Measurements from ENCODE around the gene AHCY.
"Not testable (repeated sequence)": the region's sequence is repeated elsewhere in the genome, so short reads cannot be mapped to it uniquely, and the experiment has no call there.

AHCY gene

DNA sequence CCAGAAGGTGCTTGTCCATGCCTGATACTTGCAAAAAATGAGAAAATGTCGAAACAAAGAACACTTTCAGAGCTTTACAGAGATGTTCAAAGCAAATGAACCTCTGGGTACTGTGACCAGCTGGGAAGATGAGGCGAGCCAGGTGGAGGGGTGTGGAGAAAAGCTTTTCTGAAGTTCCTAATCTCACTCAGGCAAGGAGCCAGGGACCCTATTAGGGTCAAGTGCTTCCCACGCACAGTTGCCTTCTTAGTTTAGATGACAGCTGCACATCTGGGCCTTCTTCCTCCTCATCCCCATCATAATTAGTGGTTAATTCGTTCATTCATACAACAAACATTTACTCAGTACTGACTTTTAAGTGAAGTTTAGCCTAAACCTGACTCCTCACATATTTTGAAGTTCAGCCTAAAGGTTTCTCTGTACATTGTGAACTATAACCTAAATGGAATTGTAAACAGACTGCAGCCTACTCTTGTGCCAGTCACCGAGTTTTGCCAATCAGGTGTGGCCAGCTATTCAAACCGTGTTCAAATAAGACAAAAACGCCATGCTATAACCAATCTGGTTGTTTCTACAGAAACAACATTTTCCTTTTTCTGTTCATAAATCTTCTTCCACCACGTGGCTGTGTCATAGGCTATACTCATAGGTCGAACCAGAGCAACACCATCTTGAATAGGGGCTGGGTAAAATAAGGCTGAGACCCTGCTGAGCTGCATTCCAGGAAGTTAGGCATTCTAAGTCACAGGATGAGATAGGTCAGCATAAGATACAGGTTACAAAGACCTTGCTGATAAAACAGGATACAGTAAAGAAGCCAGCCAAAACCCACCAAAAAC is 19.3 kb upstream of the AHCY start:
- DNase-seq (ENCODE audit: low read depth in 2 of 2): no peak

DNA sequence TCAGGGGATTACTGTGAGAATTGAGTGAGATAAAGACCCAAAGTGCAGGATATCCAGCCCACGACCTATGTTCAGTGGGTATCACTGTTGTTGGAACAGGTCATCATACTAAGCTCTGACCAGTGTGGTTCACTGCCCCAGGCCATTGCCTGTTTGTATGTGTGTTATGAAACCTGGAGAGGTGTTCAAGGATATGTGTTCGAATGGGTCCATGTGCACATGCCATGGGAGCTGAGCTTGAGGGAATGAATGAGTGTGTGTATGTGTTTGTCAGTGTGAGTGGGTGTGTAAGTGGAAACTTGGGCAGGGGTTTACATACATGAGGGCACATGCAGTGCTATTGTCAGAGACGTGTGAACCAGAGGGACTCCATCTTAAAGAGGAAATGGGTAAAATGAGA is 17.7 kb upstream of the AHCY start:
- no peak for DNase-seq (ENCODE audit: low read depth in 2 of 2)

DNA sequence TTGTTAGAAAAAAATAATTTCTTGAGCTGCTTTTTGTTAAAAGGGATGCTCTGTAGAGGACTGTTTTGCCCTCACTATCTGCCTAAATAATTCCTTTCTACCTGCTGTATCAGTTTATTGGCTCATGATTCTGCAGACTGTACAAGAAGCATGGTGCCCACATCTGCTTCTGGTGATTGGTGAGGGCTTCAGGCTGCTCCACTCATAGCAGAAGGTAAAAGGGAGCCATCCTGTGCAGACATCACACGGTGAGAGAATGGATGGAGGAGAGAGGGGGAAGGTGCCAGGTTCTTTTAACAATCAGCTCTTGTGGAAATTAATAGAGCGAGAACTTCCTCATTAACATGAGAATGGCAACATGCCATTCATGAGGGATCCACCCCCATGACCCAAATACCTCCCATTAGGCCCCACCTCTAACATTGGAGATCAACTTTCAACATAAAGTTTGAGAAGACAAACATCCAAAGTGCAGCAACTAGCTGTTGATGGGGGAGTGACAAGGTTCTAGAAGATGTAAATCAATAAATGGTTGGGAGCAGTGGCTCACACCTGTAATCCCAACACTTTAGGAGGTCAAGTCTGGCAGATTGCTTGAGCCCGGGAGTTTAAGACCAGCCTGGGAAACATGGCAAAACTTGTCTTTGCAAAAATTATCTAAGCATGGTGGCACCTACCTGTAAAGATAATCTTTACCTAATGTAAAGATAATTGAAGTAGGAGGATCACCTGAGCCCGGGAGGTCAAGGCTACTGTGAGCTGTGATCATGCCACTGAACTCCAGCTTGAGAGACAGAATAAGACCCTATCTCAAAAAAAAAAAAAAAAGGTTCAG is 15.7 kb upstream of the AHCY start:
- DNase-seq (ENCODE audit: low read depth in 2 of 2): no peak

DNA sequence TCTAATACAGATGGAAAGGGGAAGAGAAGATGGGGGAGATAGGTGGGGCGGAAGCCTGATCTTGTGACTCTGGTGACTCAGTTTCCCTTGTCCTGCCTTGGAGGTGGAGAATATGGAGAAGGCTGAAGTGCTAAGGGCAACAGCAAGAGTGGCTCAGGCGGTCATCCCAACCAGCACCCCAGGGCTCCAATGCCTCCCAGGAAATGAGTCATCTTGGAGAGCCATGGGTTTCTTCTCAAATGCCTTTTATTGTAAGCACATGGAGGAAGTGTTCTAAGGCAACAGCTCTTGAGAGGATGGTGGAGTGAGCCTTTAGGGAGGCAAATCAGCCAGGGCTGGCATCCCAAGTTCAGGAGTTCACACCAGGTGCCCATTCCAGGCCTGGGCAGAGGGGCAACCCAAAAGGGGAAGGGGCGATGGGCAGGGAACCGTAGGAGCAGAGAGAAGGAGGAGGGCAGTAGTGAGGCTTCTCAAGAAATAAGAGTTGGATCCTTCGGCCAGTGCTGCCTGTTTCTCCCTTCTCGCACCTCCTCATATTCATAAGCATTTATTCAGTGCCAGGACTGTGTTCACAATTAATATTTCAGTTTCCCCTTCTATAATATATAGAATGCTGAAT is 13.2 kb upstream of the AHCY start:
- no peak for DNase-seq (ENCODE audit: low read depth in 2 of 2)

DNA sequence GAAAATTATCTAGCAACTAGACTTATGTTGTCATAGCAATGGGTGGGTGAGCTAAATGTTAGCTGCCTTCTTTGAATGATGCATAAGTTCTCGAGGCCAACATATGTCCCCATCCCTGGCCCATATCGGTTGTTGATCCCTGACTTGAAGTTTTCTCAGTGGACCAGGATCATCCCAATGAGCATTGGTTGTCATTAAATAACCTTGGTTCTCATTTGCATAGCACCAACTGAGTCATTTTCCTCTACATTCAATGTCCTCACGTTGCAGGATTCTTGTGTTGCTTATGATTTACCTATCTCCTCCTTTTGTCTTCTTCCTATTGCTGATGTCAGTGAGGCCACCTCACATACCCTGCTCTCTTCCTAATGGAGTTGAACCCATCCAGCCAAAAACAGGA is 12.1 kb upstream of the AHCY start:
- no peak for DNase-seq (ENCODE audit: low read depth in 2 of 2)

DNA sequence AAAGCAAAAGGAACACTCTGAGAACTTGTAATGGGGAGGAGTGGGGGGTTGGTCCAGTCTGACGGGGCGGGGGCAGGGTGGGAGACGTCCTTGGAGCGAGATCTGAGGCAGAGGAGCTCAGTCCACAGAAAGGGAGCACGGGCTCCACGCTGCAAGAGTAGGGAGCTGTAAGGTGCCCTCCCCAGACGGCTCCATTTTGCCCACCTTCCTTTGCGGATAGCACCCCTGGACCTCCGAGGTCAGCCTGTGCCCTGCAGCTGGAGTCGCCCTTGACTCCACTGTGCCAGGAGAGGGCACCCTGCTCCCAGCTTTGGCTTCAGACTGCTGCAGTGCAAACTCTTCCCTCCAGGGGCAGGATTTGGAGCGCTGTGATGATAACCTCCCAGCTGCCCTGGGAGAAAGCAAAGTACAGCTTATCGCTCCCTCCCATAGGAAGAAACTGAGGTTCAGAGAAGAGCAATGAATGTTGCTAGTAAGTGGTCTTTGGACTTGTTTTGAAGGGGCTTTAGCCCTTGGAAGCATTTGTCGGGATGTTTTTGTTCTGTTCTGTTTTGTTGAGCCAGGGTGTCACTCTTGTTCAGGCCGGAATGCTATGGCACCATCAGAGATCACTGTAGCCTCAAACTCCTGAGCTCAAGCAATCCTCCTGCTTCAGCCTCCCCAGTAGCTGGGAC is 9.5 kb upstream of the AHCY start:
- peak; percentile 82 for DNase-seq (ENCODE audit: low read depth in 2 of 2)

DNA sequence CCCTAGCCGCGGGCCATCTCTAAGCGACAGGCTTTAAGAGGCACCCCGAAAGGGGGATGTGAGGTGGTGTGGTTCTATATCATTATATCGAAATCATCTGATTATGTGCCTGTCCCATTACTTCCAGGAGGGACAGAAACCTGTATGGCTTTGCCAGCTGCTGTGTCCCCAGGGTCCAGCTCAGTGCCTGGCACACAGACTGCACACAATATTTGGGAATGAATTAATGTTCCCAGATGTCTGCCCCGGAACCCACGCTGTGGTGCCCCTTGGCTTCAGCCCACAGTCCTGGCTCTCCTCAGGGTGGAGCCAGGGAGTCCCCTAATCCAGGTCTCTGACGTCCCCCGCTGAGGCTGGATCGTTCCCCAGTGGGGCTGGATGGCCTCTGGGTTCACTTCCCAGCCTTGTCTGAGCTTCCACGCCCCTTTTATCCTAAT is 8.9 kb upstream of the AHCY start:
- no peak for DNase-seq (ENCODE audit: low read depth in 2 of 2)

DNA sequence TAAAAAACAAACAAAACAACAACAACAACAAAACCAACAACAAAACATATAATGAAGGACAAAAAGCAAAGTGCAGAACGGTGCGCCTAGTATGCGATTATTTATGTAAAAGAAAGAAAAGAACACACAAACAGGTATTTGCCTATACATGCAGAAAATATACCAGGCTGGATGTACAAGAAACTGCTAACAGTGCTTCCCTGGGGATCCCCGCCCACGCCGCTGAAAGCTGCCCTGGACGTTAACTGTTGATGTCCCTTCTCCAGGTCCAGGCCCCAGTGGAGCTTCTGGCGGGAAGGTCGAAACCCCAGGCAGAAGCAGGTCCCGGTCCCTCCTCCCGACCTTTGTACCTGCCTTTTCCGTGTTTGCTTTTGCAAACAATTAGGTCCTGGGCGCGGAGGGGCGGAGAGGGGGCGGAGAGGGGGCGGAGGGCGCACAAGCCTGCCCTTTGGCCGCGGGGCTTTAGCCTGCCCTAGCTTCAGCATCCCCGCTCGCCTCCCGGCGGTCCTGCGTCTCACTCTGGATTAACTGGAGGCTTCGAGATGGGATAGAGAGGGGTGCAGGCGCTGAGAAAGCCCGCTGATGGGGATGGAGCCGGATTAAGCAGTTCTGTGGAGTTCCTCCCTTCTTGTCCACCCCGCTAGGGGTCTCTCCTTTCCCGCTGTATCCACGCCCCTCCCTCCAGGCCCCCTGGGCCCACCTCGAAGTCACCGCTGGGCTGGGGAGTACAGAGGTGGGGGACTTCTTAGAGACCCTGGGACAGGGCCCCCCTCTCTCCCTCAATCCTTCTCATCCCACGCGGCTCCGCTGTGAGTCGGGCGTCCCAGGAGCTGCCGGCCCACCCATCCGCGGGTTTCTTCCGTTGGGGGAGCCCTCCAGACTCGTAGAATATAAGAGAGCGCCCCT is 8.2 kb upstream of the AHCY start:
- DNase-seq (ENCODE audit: low read depth in 2 of 2): no peak

DNA sequence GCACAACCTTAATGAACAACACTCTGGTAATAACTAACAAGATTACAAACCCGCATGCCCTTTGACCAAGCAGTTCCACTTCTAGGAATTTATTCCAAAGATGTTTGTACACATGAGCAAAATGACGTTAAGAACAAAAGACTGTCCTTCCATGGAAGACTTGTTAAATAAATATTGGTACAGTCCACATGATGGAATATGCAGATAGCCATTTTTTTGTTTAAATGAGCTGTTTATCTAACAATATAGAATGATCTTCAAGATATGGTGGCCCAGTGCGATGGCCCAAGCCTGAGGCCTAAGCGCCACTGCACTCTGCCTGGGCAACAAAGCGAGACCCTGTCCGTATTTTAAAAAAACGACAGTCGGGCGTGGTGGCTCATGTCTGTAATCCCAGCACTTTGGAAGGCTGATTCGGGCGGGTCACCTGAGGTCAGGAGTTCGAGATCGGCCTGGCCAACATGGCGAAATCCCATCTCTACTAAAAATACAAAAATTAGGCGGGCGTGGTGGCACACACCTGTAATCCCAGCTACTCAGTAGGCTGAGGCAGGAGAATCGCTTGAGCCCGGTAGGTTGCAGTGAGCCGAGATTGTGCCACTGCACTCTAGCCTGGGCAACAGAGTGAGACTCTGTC is 7.4 kb upstream of the AHCY start:
- no peak for DNase-seq (ENCODE audit: low read depth in 2 of 2)

DNA sequence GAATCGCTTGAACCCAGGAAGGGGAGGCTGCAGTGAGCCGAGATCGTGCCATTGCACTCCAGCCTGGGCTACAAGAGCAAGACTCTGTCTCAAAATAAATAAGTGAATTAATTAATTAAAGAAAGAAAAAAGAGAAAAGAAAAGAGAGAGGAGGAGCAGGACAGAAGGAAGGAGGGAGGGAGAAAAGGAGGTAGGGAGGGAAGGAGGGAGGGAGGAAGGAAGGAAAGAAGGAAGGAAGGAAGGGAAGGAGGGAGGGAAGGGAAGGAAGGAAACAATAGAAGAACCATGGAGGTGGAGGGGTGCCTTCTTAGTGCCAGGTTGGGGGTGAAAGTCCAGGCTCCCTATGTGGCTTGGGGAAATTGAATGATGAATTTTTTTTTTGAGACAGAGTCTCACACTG is 6.5 kb upstream of the AHCY start:
- DNase-seq (ENCODE audit: low read depth in 2 of 2): no peak

DNA sequence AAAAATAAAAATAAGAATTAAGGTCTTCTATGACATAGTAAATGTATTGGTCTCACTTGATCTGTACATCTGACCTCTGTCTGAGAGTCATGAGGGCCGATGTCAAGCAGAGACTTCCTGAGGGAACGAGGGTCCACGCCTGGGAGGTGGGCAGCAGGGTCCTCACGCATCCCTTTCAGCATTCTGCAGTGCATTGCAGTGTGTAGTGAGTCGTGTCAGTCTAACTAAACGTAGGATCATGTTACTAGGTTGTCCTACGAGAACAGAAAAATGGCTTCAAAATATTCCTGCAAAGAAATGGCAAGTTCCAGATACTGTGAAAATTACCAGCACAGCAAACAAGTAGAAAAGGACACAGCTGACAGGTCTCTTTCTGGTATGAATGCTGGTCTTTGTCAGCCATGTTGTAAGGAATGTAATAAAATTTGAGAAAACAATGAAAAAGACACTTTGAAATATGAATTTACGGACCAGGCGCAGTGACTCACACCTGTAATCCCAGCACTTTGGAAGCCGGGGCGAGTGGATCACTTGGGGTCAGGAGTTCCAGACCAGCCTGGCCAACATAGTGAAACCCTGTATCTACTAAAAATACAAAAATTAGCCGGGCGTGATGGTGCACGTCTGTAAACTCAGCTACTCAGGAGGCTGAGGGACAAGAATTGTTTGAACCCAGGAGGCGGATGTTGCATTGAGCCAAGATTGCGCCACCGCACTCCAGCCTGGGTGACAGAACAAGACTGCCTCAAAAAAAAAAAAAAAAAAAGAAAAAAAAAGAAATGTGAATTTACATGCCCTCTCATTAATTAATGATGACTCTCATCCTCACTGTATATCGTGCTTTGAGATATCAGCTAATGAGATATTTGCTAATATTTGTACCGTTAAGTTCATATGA is 2.4 kb upstream of the AHCY start:
- DNase-seq (ENCODE audit: low read depth in 2 of 2): no peak

DNA sequence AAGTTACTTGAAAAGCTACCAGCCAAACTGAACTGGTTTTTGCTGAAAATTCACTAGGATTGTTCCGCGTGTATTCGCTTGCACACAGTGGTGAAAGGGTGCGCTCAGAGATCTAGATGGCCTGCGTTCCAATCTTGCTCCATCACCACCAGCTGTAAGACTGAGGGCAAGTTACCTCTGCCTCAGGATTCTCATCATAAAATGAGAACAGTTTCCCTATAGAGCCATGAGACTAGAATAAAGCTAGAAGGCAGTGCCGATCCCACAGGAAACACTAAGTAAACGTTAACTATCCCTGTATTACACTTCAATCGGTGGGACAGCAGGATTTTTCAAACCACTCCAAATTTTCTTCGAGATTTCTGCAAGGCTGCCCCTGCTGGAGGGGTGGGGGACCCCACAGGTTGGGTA is 838 bp downstream of the AHCY start:
- no peak for DNase-seq (ENCODE audit: low read depth in 2 of 2)

DNA sequence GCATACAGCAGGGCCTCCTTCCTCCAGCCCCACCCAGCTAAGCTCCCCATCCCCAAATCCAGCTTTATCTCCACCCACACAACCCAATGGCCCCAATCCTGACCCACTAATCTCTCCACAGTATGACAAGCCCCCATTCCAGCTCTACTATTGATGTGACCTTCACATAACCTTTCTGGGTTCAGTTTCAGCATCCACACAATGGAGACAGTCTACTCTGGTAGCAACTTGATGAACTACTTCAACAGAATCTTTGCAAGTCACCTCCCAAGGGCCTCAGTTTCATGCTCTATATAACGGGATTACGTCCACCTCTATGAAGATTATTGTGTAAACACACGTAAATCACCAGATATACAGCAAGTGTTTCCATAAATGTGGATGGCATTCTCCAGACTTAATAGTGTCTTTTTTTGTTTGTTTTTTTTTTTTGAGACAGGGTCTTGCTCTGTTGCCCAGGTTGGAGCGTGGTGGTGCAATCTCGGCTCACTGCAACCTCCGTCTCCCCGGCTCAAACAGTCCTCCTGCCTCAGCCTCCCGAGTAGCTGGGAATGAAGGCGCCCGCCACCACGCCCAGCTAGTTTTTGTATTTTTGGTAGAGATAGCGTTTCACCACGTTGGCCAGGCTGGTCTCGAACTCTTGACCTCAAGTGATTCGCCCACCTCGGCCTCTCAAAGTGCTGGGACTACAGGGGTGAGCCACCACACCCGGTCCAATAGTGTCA is 1.4 kb downstream of the AHCY start:
- no peak for DNase-seq (ENCODE audit: low read depth in 2 of 2)

DNA sequence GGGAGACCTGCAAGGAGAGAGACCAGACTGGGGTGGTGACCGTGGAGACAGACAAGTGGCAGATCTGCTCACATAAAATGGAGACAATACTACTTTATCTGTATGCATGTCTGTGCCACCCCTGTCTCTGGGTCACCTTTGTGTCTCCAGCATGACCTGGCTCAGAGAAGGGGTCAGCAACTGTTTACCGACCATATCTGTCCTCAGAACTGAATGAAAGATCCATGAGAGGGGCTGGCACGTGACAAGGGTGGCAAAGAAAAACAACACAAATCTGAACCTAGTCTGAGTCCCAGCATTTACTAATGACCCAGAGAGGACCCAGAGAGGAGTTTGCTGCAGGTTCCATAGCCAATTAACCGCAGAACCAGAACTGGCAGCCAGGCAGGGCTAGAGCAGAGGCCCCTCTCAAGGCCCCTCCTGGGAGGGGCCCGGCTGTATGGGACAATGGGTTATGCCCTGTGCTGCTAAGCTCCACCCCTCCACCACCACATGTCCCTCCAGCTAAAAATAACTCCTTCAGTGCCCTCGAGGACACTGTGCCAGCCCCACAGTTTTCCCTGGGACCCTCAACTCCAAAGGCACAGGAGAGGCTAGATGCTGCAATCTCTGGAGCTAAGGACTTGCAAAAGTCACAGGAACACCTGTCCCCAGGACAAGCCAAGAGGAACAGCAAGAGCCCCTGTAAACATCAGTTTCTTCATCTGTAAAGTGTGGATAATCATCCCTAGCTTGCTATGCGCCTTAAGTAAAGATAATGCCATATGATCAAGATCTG is 2.2 kb downstream of the AHCY start:
- no peak for DNase-seq (ENCODE audit: low read depth in 2 of 2)

DNA sequence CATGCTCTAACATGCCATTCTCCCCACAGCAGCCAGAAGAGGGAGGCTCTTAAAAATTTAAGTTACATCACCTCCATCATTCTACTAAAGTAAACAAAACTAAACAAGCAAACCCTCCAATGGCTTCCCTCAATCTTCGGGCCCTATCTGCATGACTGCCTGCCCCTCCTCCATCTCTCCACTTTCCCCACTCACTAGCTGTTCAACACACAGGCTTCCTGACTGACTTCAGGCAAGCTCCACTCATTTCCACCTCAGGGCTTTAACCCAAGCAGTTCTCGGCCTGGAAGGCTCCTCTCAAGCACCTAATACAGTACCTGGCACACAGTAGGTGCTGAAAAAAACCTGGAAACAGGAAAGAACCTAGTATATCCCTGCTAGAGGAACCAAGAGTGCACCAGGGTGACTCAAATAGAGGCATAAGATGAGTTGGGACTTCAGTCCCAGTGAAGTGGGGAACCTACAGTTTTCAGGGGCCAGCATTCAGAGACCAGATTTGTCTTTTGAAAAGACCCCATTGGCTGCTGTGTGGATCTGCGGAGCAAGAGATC is 2.8 kb downstream of the AHCY start:
- DNase-seq (ENCODE audit: low read depth in 2 of 2): no peak

DNA sequence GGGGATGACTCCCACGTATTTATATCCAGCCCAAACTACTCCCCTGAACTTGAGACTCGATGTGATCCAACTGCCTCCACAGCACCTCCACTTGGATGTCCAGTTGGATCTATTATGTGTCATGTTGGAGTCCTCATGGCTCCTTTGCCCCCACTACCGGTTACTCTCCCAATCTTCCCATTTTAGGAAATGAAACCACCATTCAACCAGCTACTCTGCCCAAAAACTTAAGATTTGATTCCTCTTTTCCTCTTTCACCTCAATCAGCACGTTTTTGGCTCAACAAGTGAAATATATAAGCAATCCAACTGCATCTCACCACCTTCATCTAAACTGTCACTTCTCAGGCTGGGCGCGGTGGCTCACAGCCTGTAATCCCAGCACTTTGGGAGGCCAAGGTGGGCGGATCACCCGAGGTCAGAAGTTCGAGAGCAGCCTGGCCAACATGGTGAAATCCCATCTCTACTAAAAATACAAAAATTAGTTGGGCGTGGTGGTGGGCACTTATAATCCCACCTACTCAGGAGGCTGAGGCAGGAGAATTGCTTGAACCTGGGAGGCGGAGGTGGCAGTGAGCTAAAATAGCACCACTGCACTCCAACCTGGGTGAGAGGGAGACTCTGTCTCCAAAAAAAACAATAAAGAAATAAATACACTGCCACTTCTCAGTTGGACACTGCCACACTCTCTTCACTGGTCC is 3.4 kb downstream of the AHCY start:
- no peak for DNase-seq (ENCODE audit: low read depth in 2 of 2)

DNA sequence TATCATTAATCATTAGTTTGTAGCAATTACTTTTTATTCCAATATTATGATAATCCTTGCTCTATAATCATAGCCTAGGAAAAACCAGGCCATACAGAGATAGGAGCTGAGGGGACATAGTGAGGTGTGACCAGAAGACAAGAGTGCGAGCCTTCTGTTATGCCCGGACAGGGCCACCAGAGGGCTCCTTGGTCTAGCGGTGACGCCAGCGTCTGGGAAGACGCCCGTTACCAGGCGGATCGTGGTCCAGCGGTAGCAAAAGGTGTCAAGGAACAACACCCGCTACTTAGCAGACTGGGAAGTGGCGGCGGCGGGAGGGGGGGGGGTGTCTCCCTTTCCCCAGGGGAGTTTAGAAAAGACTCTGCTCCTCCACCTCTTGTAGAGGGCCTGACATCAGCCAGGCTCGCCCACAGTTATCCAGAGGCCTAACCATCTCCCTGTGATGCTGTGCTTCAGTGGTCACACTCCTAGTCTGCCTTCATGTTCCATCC is 4.8 kb downstream of the AHCY start:
- DNase-seq (ENCODE audit: low read depth in 2 of 2): not testable (repeated sequence)
